ENCODE results near the gene RGR. TPM values are rescaled to one million over a fixed set of nuclear protein-coding genes. Genes with fewer than 3 reads are reported as not detected.
A peak's percentile ranks its signal among the peaks of the same experiment; 100 is the strongest.
"Not testable (repeated sequence)": the region's sequence is repeated elsewhere in the genome, so short reads cannot be mapped to it uniquely, and the experiment has no call there.

The RGR gene
- total RNA-seq, 1 donor from 2014 or later = not detected

GRCh38 chr10:84269162-84269561, 24.3 kb downstream of the RGR start:
- no peaks in the 10 kb centered on the region for H3K27me3 ChIP-seq (ENCODE audit: control insufficient read depth, insufficient read depth, low read length)
- no peak for DNase-seq (ENCODE audit: low read depth)
- H3K36me3 ChIP-seq (ENCODE audit: control insufficient read depth, insufficient read depth, low read length) = no peaks in the 10 kb centered on the region
- TF ChIP-seq CTCF (IDR thresholded peaks at IDR 0.05; ENCODE audit: insufficient read depth, low read length, poor library complexity, severe bottlenecking) = no peak
- no peak overlapping the region for H3K4me3 ChIP-seq (ENCODE audit: low read depth, low read length)

- Histone ChIP-seq H3K27me3 (ENCODE audit: control insufficient read depth, insufficient read depth, low read length) (no peaks in the 10 kb centered on the region), H3K4me3 (ENCODE audit: low read depth, low read length) (no peak overlapping the region), H3K36me3 (ENCODE audit: control insufficient read depth, insufficient read depth, low read length) (no peaks in the 10 kb centered on the region)
- peak; percentile 62 for DNase-seq (ENCODE audit: low read depth)
- no peak for TF ChIP-seq CTCF (IDR thresholded peaks at IDR 0.05; ENCODE audit: insufficient read depth, low read length, poor library complexity, severe bottlenecking)
Observed at GRCh38 chr10:84269773-84270172, 24.9 kb downstream of the RGR start.

GRCh38 chr10:84270708-84271107, 25.9 kb downstream of the RGR start:
- Histone ChIP-seq H3K4me3 (ENCODE audit: low read depth, low read length) (no peak overlapping the region), H3K27me3 (ENCODE audit: control insufficient read depth, insufficient read depth, low read length) (no peaks in the 10 kb centered on the region), H3K36me3 (ENCODE audit: control insufficient read depth, insufficient read depth, low read length) (no peaks in the 10 kb centered on the region)
- TF ChIP-seq CTCF (IDR thresholded peaks at IDR 0.05; ENCODE audit: insufficient read depth, low read length, poor library complexity, severe bottlenecking) = no peak
- DNase-seq (ENCODE audit: low read depth) = no peak

- H3K4me3 ChIP-seq (ENCODE audit: low read depth, low read length); H3K36me3 ChIP-seq (ENCODE audit: control insufficient read depth, insufficient read depth, low read length); DNase-seq (ENCODE audit: low read depth); H3K27me3 ChIP-seq (ENCODE audit: control insufficient read depth, insufficient read depth, low read length): not testable (repeated sequence)
Observed at GRCh38 chr10:84279876-84280475, 35.1 kb downstream of the RGR start.

GRCh38 chr10:84286695-84287094, 41.8 kb downstream of the RGR start:
- TF ChIP-seq CTCF (IDR thresholded peaks at IDR 0.05; ENCODE audit: insufficient read depth, low read length, poor library complexity, severe bottlenecking) = no peak
- Histone ChIP-seq H3K4me3 (ENCODE audit: low read depth, low read length) (no peak overlapping the region), H3K36me3 (ENCODE audit: control insufficient read depth, insufficient read depth, low read length) (no peaks in the 10 kb centered on the region), H3K27me3 (ENCODE audit: control insufficient read depth, insufficient read depth, low read length) (no peaks in the 10 kb centered on the region)
- no peak for DNase-seq (ENCODE audit: low read depth)

- no peak for TF ChIP-seq CTCF (IDR thresholded peaks at IDR 0.05; ENCODE audit: insufficient read depth, low read length, poor library complexity, severe bottlenecking)
- Histone ChIP-seq H3K36me3 (ENCODE audit: control insufficient read depth, insufficient read depth, low read length) (no peaks in the 10 kb centered on the region), H3K27me3 (ENCODE audit: control insufficient read depth, insufficient read depth, low read length) (no peaks in the 10 kb centered on the region), H3K4me3 (ENCODE audit: low read depth, low read length) (no peak overlapping the region)
- DNase-seq (ENCODE audit: low read depth) = no peak
Observed at GRCh38 chr10:84288151-84288550, 43.3 kb downstream of the RGR start.
